ENCODE data around the gene DLGAP4. TPM values are rescaled to one million over a fixed set of nuclear protein-coding genes. Genes with fewer than 3 reads are reported as not detected.
A peak's percentile ranks its signal among the peaks of the same experiment; 100 is the strongest.

Gene DLGAP4
- polyA plus RNA-seq, 1 donor (not counting 4 experiments of a cell fraction or from before 2014, with no cell fraction given), result 9.6 TPM

DNA sequence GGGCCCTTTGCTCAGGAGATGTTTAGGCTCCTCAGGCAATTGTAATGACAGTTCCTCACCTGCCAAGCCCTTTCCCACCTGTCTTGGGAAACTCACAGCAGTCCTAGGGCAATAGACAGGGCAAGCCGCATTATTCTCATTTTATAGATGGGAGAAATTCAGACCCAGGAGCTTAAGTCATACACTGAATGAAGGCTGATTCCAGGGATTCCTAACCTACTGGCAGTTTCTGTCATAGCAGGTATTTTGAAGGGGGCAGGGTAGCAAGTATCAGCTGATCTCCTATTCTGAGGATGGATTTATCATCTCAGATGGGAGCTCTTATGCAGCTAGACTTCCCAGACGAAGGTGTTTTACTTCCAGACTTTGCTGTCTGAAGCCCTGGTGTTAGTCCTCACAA lies 173.8 kb downstream of the DLGAP4 start:
- no peak overlapping the region for H3K4me3 ChIP-seq (ENCODE audit: control insufficient read depth in 2 of 3, extremely low read depth in 1 of 3, insufficient read depth in 2 of 3, low read depth in 1 of 3, low read length in 3 of 3)
- H3K9ac ChIP-seq (ENCODE audit: control insufficient read depth, extremely low read depth, insufficient read depth, low read length), result no peak overlapping the region
- peaks cover 12% of the 10 kb centered on the region for H3K4me1 ChIP-seq (ENCODE audit: control insufficient read depth, extremely low read depth, insufficient read depth, low read length)
- dilution Hi-C loops (cut with MboI; ENCODE audit: extremely low pct_ligation_motif_present, low sequenced_read_pairs), result no loop called here
- H3K27ac ChIP-seq (ENCODE audit: control insufficient read depth, insufficient read depth, low read length), result no peak overlapping the region
- FAIRE-seq (no peak), DNase-seq (ENCODE audit: low read depth, low spot score) (no peak)
- H4K20me1 ChIP-seq (ENCODE audit: control insufficient read depth, extremely low read depth, insufficient read depth, low read length), result peaks cover 27% of the 10 kb centered on the region
- no peak overlapping the region for H2AFZ ChIP-seq (ENCODE audit: control insufficient read depth, low read length)
- H3K9me3 ChIP-seq (ENCODE audit: control insufficient read depth, low read depth, low read length), result no peaks in the 10 kb centered on the region
- TF ChIP-seq, protein P1, sequence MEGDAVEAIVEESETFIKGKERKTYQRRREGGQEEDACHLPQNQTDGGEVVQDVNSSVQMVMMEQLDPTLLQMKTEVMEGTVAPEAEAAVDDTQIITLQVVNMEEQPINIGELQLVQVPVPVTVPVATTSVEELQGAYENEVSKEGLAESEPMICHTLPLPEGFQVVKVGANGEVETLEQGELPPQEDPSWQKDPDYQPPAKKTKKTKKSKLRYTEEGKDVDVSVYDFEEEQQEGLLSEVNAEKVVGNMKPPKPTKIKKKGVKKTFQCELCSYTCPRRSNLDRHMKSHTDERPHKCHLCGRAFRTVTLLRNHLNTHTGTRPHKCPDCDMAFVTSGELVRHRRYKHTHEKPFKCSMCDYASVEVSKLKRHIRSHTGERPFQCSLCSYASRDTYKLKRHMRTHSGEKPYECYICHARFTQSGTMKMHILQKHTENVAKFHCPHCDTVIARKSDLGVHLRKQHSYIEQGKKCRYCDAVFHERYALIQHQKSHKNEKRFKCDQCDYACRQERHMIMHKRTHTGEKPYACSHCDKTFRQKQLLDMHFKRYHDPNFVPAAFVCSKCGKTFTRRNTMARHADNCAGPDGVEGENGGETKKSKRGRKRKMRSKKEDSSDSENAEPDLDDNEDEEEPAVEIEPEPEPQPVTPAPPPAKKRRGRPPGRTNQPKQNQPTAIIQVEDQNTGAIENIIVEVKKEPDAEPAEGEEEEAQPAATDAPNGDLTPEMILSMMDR (optimal IDR thresholded peaks at IDR 0.05 in 1 of 3, IDR thresholded peaks at IDR 0.05 in 1 of 3, conservative IDR thresholded peaks at IDR 0.05 in 1 of 3; ENCODE audit: extremely low read depth in 1 of 3, insufficient read depth in 2 of 3, low read length in 3 of 3), result peak in 1 of 3 experiments; percentile 9
- no peak for TF ChIP-seq EZH2 (IDR thresholded peaks at IDR 0.05; ENCODE audit: low read length)
- peaks cover 11% of the 10 kb centered on the region for H3K9me1 ChIP-seq (ENCODE audit: control insufficient read depth, extremely low read depth, insufficient read depth, low read length)
- H3K4me2 ChIP-seq (ENCODE audit: control insufficient read depth, extremely low read depth, insufficient read depth, low read depth, low read length), result no peak overlapping the region
- H3K36me3 ChIP-seq (ENCODE audit: control insufficient read depth in 2 of 2, extremely low read depth in 1 of 2, insufficient read depth in 2 of 2, low read length in 2 of 2), result peaks cover 6 to 10% of the 10 kb centered on the region in 2 experiments
- H3K79me2 ChIP-seq (ENCODE audit: control insufficient read depth, insufficient read depth, low read length), result peaks cover 67% of the 10 kb centered on the region
- H3K27me3 ChIP-seq (ENCODE audit: control insufficient read depth, extremely low read depth, insufficient read depth, low read length), result no peaks in the 10 kb centered on the region

DNA sequence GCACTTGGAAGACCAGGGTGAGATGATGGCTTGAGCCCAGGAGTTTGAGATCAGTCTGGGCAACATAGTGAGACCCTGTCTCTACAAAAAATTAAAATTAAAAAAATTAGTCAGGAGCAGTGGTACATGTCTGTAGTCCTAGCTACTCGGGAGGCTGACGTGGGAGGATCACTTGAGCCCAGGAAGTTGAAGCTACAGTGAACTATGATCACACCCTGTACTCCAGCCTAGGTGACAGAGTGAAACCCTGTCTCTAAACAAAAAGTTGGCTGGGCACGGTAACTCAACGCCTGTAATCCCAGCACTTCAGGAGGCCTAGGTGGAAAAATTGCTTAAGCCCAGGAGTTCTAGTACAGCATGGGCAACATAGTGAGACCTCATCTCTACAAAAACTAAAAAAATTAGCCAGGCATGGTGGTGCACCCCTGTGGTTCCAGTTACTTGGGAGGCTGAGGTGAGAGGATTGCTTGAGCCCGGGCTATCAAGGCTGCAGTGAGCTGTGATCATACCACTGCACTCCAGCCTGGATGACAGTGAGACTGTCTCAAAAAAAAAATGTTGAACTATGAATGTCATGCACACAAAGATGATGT lies 174.4 kb downstream of the DLGAP4 start:
- no peak overlapping the region for H3K27ac ChIP-seq (ENCODE audit: control insufficient read depth, insufficient read depth, low read length)
- dilution Hi-C loops (cut with MboI; ENCODE audit: extremely low pct_ligation_motif_present, low sequenced_read_pairs), result no loop called here
- H3K27me3 ChIP-seq (ENCODE audit: control insufficient read depth, extremely low read depth, insufficient read depth, low read length), result no peaks in the 10 kb centered on the region
- peaks cover 6 to 10% of the 10 kb centered on the region in 2 experiments for H3K36me3 ChIP-seq (ENCODE audit: control insufficient read depth in 2 of 2, extremely low read depth in 1 of 2, insufficient read depth in 2 of 2, low read length in 2 of 2)
- no peak overlapping the region for H3K4me2 ChIP-seq (ENCODE audit: control insufficient read depth, extremely low read depth, insufficient read depth, low read depth, low read length)
- peaks cover 68% of the 10 kb centered on the region for H3K79me2 ChIP-seq (ENCODE audit: control insufficient read depth, insufficient read depth, low read length)
- H2AFZ ChIP-seq (ENCODE audit: control insufficient read depth, low read length), result no peak overlapping the region
- no peak for FAIRE-seq
- H3K9ac ChIP-seq (ENCODE audit: control insufficient read depth, extremely low read depth, insufficient read depth, low read length), result no peak overlapping the region
- no peak for TF ChIP-seq EZH2 (IDR thresholded peaks at IDR 0.05; ENCODE audit: low read length)
- no peak for DNase-seq (ENCODE audit: low read depth, low spot score)
- H3K9me1 ChIP-seq (ENCODE audit: control insufficient read depth, extremely low read depth, insufficient read depth, low read length), result peaks cover 13% of the 10 kb centered on the region
- peaks cover 28% of the 10 kb centered on the region for H4K20me1 ChIP-seq (ENCODE audit: control insufficient read depth, extremely low read depth, insufficient read depth, low read length)
- H3K4me3 ChIP-seq (ENCODE audit: control insufficient read depth in 2 of 3, extremely low read depth in 1 of 3, insufficient read depth in 2 of 3, low read depth in 1 of 3, low read length in 3 of 3), result no peak overlapping the region
- H3K9me3 ChIP-seq (ENCODE audit: control insufficient read depth, low read depth, low read length), result no peaks in the 10 kb centered on the region
- peaks cover 8% of the 10 kb centered on the region for H3K4me1 ChIP-seq (ENCODE audit: control insufficient read depth, extremely low read depth, insufficient read depth, low read length)
